Esophagus muscularis mucosa (tissue), 4 donors: ENCODE measurements around the gene AKR1C1. TPM values are rescaled to one million over a fixed set of nuclear protein-coding genes. Genes with fewer than 3 reads are reported as not detected.
"Not testable (repeated sequence)": the region's sequence is repeated elsewhere in the genome, so short reads cannot be mapped to it uniquely, and the experiment has no call there.

Source experiments
- DNase-seq: peaks from one replicate; pipeline ENCODE4 v3.0.0-alpha.2; 2017; ENCODE audit errors: extremely low spot score
- H3K27ac ChIP-seq, 4 donors: fragments of 200-600 bp; sonication (generic); replicated peaks in 1 of 4; 1 replicate in 3 of 4; 2 replicates in 1 of 4; pipeline ENCODE4 v1.5.1; 2016 to 2019; ENCODE audit warnings: mild to moderate bottlenecking in 1 of 4
- H3K27me3 ChIP-seq, 4 donors: fragments of 200-600 bp; sonication (generic); one replicate each; pipeline versions ENCODE4 v1.5.1 to v1.6.0; 2016 to 2019
- H3K36me3 ChIP-seq, 4 donors: fragments of 200-600 bp; sonication (generic); one replicate each; pipeline ENCODE4 v1.5.1; 2016 to 2019
- H3K4me1 ChIP-seq, 4 donors: fragments of 200-600 bp; sonication (generic); one replicate each; pipeline ENCODE4 v1.5.1; 2016 to 2019
- H3K4me3 ChIP-seq, 4 donors: fragments of 200-600 bp; sonication (generic); 1 replicate in 2 of 4; 2 replicates in 2 of 4; pipeline ENCODE4 v1.5.1; 2016 to 2019; ENCODE audit warnings: mild to moderate bottlenecking in 4 of 4, moderate library complexity in 1 of 4
- H3K9me3 ChIP-seq, 4 donors: fragments of 200-600 bp; sonication (generic); 1 replicate in 3 of 4; 2 replicates in 1 of 4; pipeline ENCODE4 v1.5.1; 2016 to 2019
- CTCF ChIP-seq, 3 experiments: fragments of 200-600 bp in 2 of 3; fragments of 450-650 bp in 1 of 3; sonication (generic) in 2 of 3; IDR thresholded peaks; one replicate each; pipeline ENCODE4 v1.5.1; 2017 to 2019; ENCODE audit warnings: antibody characterized with exemption in 3 of 3, mild to moderate bottlenecking in 2 of 3, moderate library complexity in 1 of 3
- EP300 ChIP-seq: sonication (generic); formaldehyde crosslinking; IDR thresholded peaks from one replicate; pipeline ENCODE4 v1.6.1; 2017; ENCODE audit warnings: antibody characterized with exemption
- POLR2A ChIP-seq: fragments of 450-650 bp; IDR thresholded peaks from one replicate; pipeline ENCODE4 v1.6.1; 2017; ENCODE audit warnings: antibody characterized with exemption, moderate library complexity, mild to moderate bottlenecking, low read depth
- POLR2AphosphoS5 ChIP-seq, 2 donors: sonication (generic); formaldehyde crosslinking; IDR thresholded peaks; one replicate each; pipeline ENCODE4 v1.6.1; 2017; ENCODE audit warnings: antibody characterized with exemption in 2 of 2
- WGBS: methylation state at CpG from one replicate; pipeline ENCODE4 v1.1.5; 2018; 5-methylcytosine and 5-hydroxymethylcytosine counted together
- intact Hi-C: fragments of 100-400 bp; cut with DNase I; formaldehyde crosslinking; loops from one replicate; pipeline ENCODE4 v1.15.1; 2023
- total RNA-seq, 4 donors: library from RNA; depleted of rRNA; stranded (reverse); fragments of >200 nt; gene quantifications; one replicate each; pipeline versions ENCODE4 v1.1.0 to v1.2.1, GENCODE V29; 2016

Gene AKR1C1
- total RNA-seq, 4 donors from 2014 or later = 88.6 to 172 (median 141) TPM

GRCh38 chr10:4983615-4984216, 20.5 kb downstream of the AKR1C1 start:
- 97% methylated on average over 3 of the region's 5 CpGs for WGBS
- Histone ChIP-seq H3K9me3 (no peaks in the 10 kb centered on the region), H3K4me1 (peaks cover 18 to 38% (median 27%) of the 10 kb centered on the region in 4 donors), H3K27ac (no peak overlapping the region), H3K4me3 (no peak overlapping the region), H3K27me3 (no peaks in the 10 kb centered on the region), H3K36me3 (peaks cover 0 to 6% (median 2%) of the 10 kb centered on the region in 4 donors)
- no peak for TF ChIP-seq CTCF (IDR thresholded peaks at IDR 0.05)
- no peak for DNase-seq
- intact Hi-C loops = loop anchor here (5.0 kb wide), 1 partner anchor 136 kb away; no protein-coding TSS in a partner anchor

GRCh38 chr10:4984223-4984622, 21.0 kb downstream of the AKR1C1 start:
- Histone ChIP-seq H3K27ac (no peak overlapping the region), H3K36me3 (peaks cover 0 to under 1% (median under 1%) of the 10 kb centered on the region in 4 donors), H3K4me1 (peaks cover 18 to 38% (median 27%) of the 10 kb centered on the region in 4 donors), H3K9me3 (no peaks in the 10 kb centered on the region), H3K4me3 (no peak overlapping the region), H3K27me3 (no peaks in the 10 kb centered on the region)
- intact Hi-C loops = loop anchor here (5.0 kb wide), 1 partner anchor 137 kb away; no protein-coding TSS in a partner anchor
- WGBS = 93% methylated on average over 2 of the region's 10 CpGs
- TF ChIP-seq CTCF (IDR thresholded peaks at IDR 0.05) (no peak), EP300 (no peak), POLR2A (no peak), POLR2AphosphoS5 (IDR thresholded peaks at IDR 0.05) (no peak)
- DNase-seq = no peak

- Histone ChIP-seq H3K27ac (peak overlapping the region in 3 of 4 donors; percentile 18 to 48 (median 25)), H3K36me3 (no peaks in the 10 kb centered on the region), H3K9me3 (no peaks in the 10 kb centered on the region), H3K4me3 (no peak overlapping the region), H3K4me1 (peaks cover 18 to 38% (median 27%) of the 10 kb centered on the region in 4 donors), H3K27me3 (no peaks in the 10 kb centered on the region)
- TF ChIP-seq EP300 (no peak), POLR2AphosphoS5 (IDR thresholded peaks at IDR 0.05) (peak in 1 of 2 donors; percentile 36), CTCF (IDR thresholded peaks at IDR 0.05) (no peak), POLR2A (no peak)
- DNase-seq = no peak
- intact Hi-C loops = loop anchor here (5.0 kb wide), 1 partner anchor 138 kb away; no protein-coding TSS in a partner anchor
- WGBS = 65% methylated on average over 7 of the region's 7 CpGs
Observed at GRCh38 chr10:4984971-4985594, 21.9 kb downstream of the AKR1C1 start.

- H3K36me3 ChIP-seq, H3K27me3 ChIP-seq, DNase-seq, H3K9me3 ChIP-seq, H3K4me3 ChIP-seq, H3K27ac ChIP-seq, intact Hi-C loops: not testable (repeated sequence)
- H3K4me1 ChIP-seq = peaks cover 11 to 20% (median 14%) of the 10 kb centered on the region in 4 donors
- 97% methylated on average over 6 of the region's 6 CpGs for WGBS
Observed at GRCh38 chr10:4988000-4988641, 24.9 kb downstream of the AKR1C1 start.

GRCh38 chr10:4990217-4990616, 27.0 kb downstream of the AKR1C1 start:
- Histone ChIP-seq H3K4me1 (peaks cover 2 to 5% (median 4%) of the 10 kb centered on the region in 4 donors), H3K9me3 (no peaks in the 10 kb centered on the region), H3K27me3 (no peaks in the 10 kb centered on the region), H3K27ac (no peak overlapping the region), H3K36me3 (peaks cover 0 to 5% (median 1%) of the 10 kb centered on the region in 4 donors), H3K4me3 (no peak overlapping the region)
- intact Hi-C loops = no loop called here
- DNase-seq = no peak
- WGBS = 97% methylated on average over 2 of the region's 2 CpGs
- TF ChIP-seq EP300 (no peak), POLR2A (no peak), POLR2AphosphoS5 (IDR thresholded peaks at IDR 0.05) (no peak), CTCF (IDR thresholded peaks at IDR 0.05) (no peak)

- H3K4me1 ChIP-seq, intact Hi-C loops, H3K36me3 ChIP-seq, H3K9me3 ChIP-seq, H3K27me3 ChIP-seq, H3K4me3 ChIP-seq, DNase-seq, H3K27ac ChIP-seq: not testable (repeated sequence)
- WGBS = 90% methylated on average over 2 of the region's 6 CpGs
Observed at GRCh38 chr10:4991463-4991862, 28.2 kb downstream of the AKR1C1 start.

GRCh38 chr10:4992564-4992963, 29.3 kb downstream of the AKR1C1 start:
- not testable (repeated sequence) for H3K9me3 ChIP-seq, H3K27ac ChIP-seq
- 90% methylated on average over 10 of the region's 10 CpGs for WGBS

GRCh38 chr10:4994260-4994659, 31.0 kb downstream of the AKR1C1 start:
- H3K27me3 ChIP-seq, H3K9me3 ChIP-seq, H3K27ac ChIP-seq, DNase-seq, H3K4me3 ChIP-seq, H3K4me1 ChIP-seq, intact Hi-C loops: not testable (repeated sequence)
- H3K36me3 ChIP-seq = peaks cover 0 to 13% (median 1%) of the 10 kb centered on the region in 4 donors

More at GRCh38 chr10:4992564-4992963, 29.3 kb downstream of the AKR1C1 start:
- H3K27me3 ChIP-seq, DNase-seq, H3K4me3 ChIP-seq, H3K36me3 ChIP-seq, intact Hi-C loops, H3K4me1 ChIP-seq: not testable (repeated sequence)
